ENCODE data around the gene MPND. TPM values are rescaled to one million over a fixed set of nuclear protein-coding genes. Genes with fewer than 3 reads are reported as not detected.

MPND gene
- total RNA-seq, 2 donors from 2014 or later = 18.4 to 22.0 TPM

- ATAC-seq (no peak), DNase-seq (ENCODE audit: low spot score in 2 of 2) (no peak)
- H3K9me3 Mint-ChIP-seq = no peaks in the 10 kb centered on the region
- H3K36me3 Mint-ChIP-seq = peaks cover 6 to 13% of the 10 kb centered on the region in 2 donors
- no peak overlapping the region for H3K27ac Mint-ChIP-seq
These were observed 48.5 kb downstream of the MPND start for GRCh38 chr19:4391701-4392483.

- Mint-ChIP-seq H3K9me3 (no peaks in the 10 kb centered on the region), H3K36me3 (peaks cover 9 to 24% of the 10 kb centered on the region in 2 donors), H3K27ac (peak overlapping the region in 1 of 2 donors; percentile 91)
- DNase-seq (ENCODE audit: low spot score in 2 of 2) = no peak
- no peak for ATAC-seq
These were observed 50.7 kb downstream of the MPND start for GRCh38 chr19:4393947-4394590.

GRCh38 chr19:4396949-4397783 lies 53.8 kb downstream of the MPND start:
- H3K27ac Mint-ChIP-seq = no peak overlapping the region
- H3K36me3 Mint-ChIP-seq = peaks cover 16 to 30% of the 10 kb centered on the region in 2 donors
- no peak for DNase-seq (ENCODE audit: low spot score in 2 of 2)
- no peak for ATAC-seq
- H3K9me3 Mint-ChIP-seq = no peaks in the 10 kb centered on the region

GRCh38 chr19:4399812-4400134 lies 56.4 kb downstream of the MPND start:
- Mint-ChIP-seq H3K27ac (peak overlapping the region; percentile 92 to 94), H3K36me3 (peaks cover 27 to 46% of the 10 kb centered on the region in 2 donors), H3K9me3 (no peaks in the 10 kb centered on the region)
- DNase-seq (ENCODE audit: low spot score in 2 of 2) = peak in 1 of 2 donors; percentile 64
- ATAC-seq = peak; percentile 4

- DNase-seq (ENCODE audit: low spot score in 2 of 2) (peak; percentile 94 to 95), ATAC-seq (peak; percentile 69 to 70)
- peak within 1 kb of the TSS; percentile 94 to 96 for H3K27ac Mint-ChIP-seq
- peaks cover 30 to 44% of the 10 kb centered on the region in 2 donors for H3K36me3 Mint-ChIP-seq
- H3K9me3 Mint-ChIP-seq = no peaks in the 10 kb centered on the region
These were observed 57.0 kb downstream of the MPND start, which contains the start of gene SH3GL1 for GRCh38 chr19:4400135-4400936. TSS of gene SH3GL1 (minus strand) at chr19:4400547. CDS start at chr19:4400368, 179 bp downstream.

- Mint-ChIP-seq H3K27ac (peak overlapping the region; percentile 94 to 96), H3K9me3 (no peaks in the 10 kb centered on the region), H3K36me3 (peaks cover 31 to 47% of the 10 kb centered on the region in 2 donors)
- no peak for ATAC-seq
- no peak for DNase-seq (ENCODE audit: low spot score in 2 of 2)
These were observed 58.4 kb downstream of the MPND start for GRCh38 chr19:4401769-4402170.

- peaks cover 30 to 42% of the 10 kb centered on the region in 2 donors for H3K36me3 Mint-ChIP-seq
- peak within 1 kb of the TSS; percentile 94 to 97 for H3K27ac Mint-ChIP-seq
- ATAC-seq (peak; percentile 94 to 95), DNase-seq (ENCODE audit: low spot score in 2 of 2) (peak; percentile 99 to 100)
- no peaks in the 10 kb centered on the region for H3K9me3 Mint-ChIP-seq
These were observed 59.0 kb downstream of the MPND start, which contains the start of gene CHAF1A for GRCh38 chr19:4402171-4403004. TSS of gene CHAF1A (plus strand) at chr19:4402640. CDS start at chr19:4402763, 123 bp downstream.

GRCh38 chr19:4403005-4403761 lies 59.8 kb downstream of the MPND start:
- Mint-ChIP-seq H3K9me3 (no peaks in the 10 kb centered on the region), H3K36me3 (peaks cover 30 to 39% of the 10 kb centered on the region in 2 donors), H3K27ac (peak overlapping the region; percentile 94 to 97)
- ATAC-seq (no peak), DNase-seq (ENCODE audit: low spot score in 2 of 2) (no peak)

- peaks cover 26 to 40% of the 10 kb centered on the region in 2 donors for H3K36me3 Mint-ChIP-seq
These were observed 62.6 kb downstream of the MPND start for GRCh38 chr19:4405977-4406376.

GRCh38 chr19:4406626-4407025 lies 63.3 kb downstream of the MPND start:
- no peak for DNase-seq (ENCODE audit: low spot score in 2 of 2)
- Mint-ChIP-seq H3K36me3 (peaks cover 26 to 40% of the 10 kb centered on the region in 2 donors), H3K27ac (no peak overlapping the region), H3K9me3 (no peaks in the 10 kb centered on the region)
- no peak for ATAC-seq

More at GRCh38 chr19:4405977-4406376, 62.6 kb downstream of the MPND start:
- Mint-ChIP-seq H3K27ac (peak overlapping the region in 1 of 2 donors; percentile 50), H3K9me3 (no peaks in the 10 kb centered on the region)
- ATAC-seq (no peak), DNase-seq (ENCODE audit: low spot score in 2 of 2) (no peak)

- Mint-ChIP-seq H3K27ac (peak overlapping the region in 1 of 2 donors; percentile 62), H3K9me3 (no peaks in the 10 kb centered on the region), H3K36me3 (peaks cover 19 to 29% of the 10 kb centered on the region in 2 donors)
- DNase-seq (ENCODE audit: low spot score in 2 of 2) (no peak), ATAC-seq (no peak)
These were observed 66.0 kb downstream of the MPND start for GRCh38 chr19:4409123-4409933.

Data from activated naive CD4-positive, alpha-beta T cell treated with anti-CD3 and anti-CD28 coated beads, Interleukin-2, amount 50 U/mL, for 72 hours (primary cell).